Panc1 (cell line): Measurements from ENCODE around the gene GRPR.

Experiments
- POLR2AphosphoS5 ChIP-seq: IDR thresholded peaks from 2 replicates; pipeline ENCODE4 v1.6.1; 2012; ENCODE audit warnings: mild to moderate bottlenecking, low read depth, low read length, moderate library complexity
- SIN3A ChIP-seq: IDR thresholded peaks from 2 replicates; pipeline ENCODE4 v1.6.1; 2012; ENCODE audit warnings: low read depth, mild to moderate bottlenecking, low read length, moderate library complexity, borderline replicate concordance; ENCODE audit not compliant: insufficient read depth
- TF ChIP-seq, protein P1 (sequence below): fragments of 450-650 bp; IDR thresholded peaks from 2 replicates; pipeline ENCODE4 v1.5.1; 2017; ENCODE audit warnings: mild to moderate bottlenecking
- TF ChIP-seq, protein P2 (sequence below), 2 experiments: IDR thresholded peaks; 2 replicates each; pipeline ENCODE4 v1.6.1; 2011 to 2012; ENCODE audit warnings: low read depth in 2 of 2, control low read depth in 1 of 2, low read length in 1 of 2, mild to moderate bottlenecking in 1 of 2, moderate library complexity in 1 of 2; ENCODE audit not compliant: insufficient read depth in 1 of 2

DNA sequence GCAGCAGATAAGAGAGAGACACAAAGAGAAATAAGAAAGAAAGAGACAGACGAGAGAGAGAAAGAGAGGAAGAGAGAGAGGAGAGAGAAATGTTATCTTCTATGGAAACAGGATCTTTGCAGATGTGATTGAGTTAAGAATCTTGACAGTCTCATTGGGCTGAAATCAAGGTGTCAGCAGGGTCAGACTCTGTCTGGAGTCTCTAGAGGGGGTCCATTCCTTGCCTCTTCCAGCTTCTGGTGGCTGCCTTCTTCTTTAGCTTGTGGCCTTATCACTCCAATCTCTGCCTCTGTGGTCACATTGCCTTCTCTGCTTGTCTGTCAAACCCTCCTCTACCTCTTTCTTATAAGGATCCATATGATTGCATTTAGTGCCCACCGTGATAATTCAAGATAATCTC is 21.8 kb upstream of the GRPR start:
- TF ChIP-seq, protein P1, sequence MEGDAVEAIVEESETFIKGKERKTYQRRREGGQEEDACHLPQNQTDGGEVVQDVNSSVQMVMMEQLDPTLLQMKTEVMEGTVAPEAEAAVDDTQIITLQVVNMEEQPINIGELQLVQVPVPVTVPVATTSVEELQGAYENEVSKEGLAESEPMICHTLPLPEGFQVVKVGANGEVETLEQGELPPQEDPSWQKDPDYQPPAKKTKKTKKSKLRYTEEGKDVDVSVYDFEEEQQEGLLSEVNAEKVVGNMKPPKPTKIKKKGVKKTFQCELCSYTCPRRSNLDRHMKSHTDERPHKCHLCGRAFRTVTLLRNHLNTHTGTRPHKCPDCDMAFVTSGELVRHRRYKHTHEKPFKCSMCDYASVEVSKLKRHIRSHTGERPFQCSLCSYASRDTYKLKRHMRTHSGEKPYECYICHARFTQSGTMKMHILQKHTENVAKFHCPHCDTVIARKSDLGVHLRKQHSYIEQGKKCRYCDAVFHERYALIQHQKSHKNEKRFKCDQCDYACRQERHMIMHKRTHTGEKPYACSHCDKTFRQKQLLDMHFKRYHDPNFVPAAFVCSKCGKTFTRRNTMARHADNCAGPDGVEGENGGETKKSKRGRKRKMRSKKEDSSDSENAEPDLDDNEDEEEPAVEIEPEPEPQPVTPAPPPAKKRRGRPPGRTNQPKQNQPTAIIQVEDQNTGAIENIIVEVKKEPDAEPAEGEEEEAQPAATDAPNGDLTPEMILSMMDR = no peak
- TF ChIP-seq POLR2AphosphoS5 (no peak), SIN3A (no peak)
- TF ChIP-seq, protein P2, sequence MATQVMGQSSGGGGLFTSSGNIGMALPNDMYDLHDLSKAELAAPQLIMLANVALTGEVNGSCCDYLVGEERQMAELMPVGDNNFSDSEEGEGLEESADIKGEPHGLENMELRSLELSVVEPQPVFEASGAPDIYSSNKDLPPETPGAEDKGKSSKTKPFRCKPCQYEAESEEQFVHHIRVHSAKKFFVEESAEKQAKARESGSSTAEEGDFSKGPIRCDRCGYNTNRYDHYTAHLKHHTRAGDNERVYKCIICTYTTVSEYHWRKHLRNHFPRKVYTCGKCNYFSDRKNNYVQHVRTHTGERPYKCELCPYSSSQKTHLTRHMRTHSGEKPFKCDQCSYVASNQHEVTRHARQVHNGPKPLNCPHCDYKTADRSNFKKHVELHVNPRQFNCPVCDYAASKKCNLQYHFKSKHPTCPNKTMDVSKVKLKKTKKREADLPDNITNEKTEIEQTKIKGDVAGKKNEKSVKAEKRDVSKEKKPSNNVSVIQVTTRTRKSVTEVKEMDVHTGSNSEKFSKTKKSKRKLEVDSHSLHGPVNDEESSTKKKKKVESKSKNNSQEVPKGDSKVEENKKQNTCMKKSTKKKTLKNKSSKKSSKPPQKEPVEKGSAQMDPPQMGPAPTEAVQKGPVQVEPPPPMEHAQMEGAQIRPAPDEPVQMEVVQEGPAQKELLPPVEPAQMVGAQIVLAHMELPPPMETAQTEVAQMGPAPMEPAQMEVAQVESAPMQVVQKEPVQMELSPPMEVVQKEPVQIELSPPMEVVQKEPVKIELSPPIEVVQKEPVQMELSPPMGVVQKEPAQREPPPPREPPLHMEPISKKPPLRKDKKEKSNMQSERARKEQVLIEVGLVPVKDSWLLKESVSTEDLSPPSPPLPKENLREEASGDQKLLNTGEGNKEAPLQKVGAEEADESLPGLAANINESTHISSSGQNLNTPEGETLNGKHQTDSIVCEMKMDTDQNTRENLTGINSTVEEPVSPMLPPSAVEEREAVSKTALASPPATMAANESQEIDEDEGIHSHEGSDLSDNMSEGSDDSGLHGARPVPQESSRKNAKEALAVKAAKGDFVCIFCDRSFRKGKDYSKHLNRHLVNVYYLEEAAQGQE (IDR thresholded peaks at IDR 0.05; ENCODE audit: insufficient read depth in 1 of 2, low read depth in 2 of 2, low read length in 1 of 2) = no peak
